ENCODE measurements around the gene CDH22.

Gene CDH22

GRCh38 chr20:46250772-46251171 lies 57.5 kb downstream of the CDH22 start:
- H3K27ac ChIP-seq: no peak overlapping the region
- peaks cover 100% of the 10 kb centered on the region for H3K27me3 ChIP-seq
- TF ChIP-seq CTCF (IDR thresholded peaks at IDR 0.05): no peak
- H3K36me3 ChIP-seq: no peaks in the 10 kb centered on the region
- no peaks in the 10 kb centered on the region for H3K9me3 ChIP-seq
- H3K4me1 ChIP-seq (ENCODE audit: control insufficient read depth in 1 of 2, insufficient read depth in 1 of 2, low read depth in 1 of 2, low read length in 1 of 2): no peaks in the 10 kb centered on the region
- no peak overlapping the region for H3K4me3 ChIP-seq (ENCODE audit: low read depth in 1 of 2, low read length in 1 of 2)

DNA sequence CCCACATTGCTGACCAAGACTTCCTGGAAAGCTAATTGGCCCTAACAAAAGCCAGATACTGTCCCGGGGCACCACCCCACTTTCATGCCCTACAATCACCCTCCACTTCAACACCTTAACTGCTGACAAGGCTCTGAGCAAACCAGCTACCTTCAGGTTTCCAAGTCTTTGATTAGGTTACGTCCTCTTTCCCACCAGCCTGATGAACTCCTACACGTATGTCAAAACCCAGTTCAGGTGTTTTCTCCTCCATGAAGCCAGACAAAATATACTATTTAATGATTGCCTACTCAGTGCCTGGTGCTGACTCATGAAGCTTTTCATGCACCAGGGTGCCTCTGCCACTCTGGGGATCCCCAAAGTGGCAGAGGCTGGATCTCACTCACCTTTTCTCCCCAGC lies 58.6 kb downstream of the CDH22 start:
- no peak overlapping the region for H3K27ac ChIP-seq
- no peaks in the 10 kb centered on the region for H3K4me1 ChIP-seq (ENCODE audit: control insufficient read depth in 1 of 2, insufficient read depth in 1 of 2, low read depth in 1 of 2, low read length in 1 of 2)
- no peak overlapping the region for H3K4me3 ChIP-seq (ENCODE audit: low read depth in 1 of 2, low read length in 1 of 2)
- H3K27me3 ChIP-seq: peaks cover 100% of the 10 kb centered on the region
- H3K36me3 ChIP-seq: no peaks in the 10 kb centered on the region
- H3K9me3 ChIP-seq: no peaks in the 10 kb centered on the region
- no peak for TF ChIP-seq CTCF (IDR thresholded peaks at IDR 0.05)

DNA sequence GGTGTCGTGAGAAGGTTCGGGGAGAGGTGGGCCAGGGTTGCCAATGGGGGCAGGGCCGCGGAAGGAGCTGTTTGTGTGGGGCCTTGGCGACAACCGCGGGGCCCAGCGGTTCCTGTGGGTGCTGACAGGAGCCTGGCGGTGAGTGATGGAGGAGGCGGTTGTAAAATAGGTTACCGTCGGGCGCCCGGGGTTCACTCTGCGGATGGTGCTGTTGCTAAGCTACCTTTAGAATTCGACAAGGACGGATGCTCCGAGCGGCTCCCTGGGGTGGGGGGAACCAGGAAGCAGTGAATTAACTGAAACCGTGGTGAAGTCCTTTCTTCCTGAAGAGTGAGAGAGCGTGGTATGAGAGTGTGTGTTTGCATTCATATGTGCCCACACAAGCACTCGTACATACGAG lies 61.7 kb downstream of the CDH22 start:
- Histone ChIP-seq H3K27ac (no peak overlapping the region), H3K27me3 (peaks cover 87% of the 10 kb centered on the region), H3K4me3 (ENCODE audit: low read depth in 1 of 2, low read length in 1 of 2) (no peak overlapping the region), H3K36me3 (no peaks in the 10 kb centered on the region), H3K9me3 (no peaks in the 10 kb centered on the region), H3K4me1 (ENCODE audit: control insufficient read depth in 1 of 2, insufficient read depth in 1 of 2, low read depth in 1 of 2, low read length in 1 of 2) (no peaks in the 10 kb centered on the region)
- no peak for TF ChIP-seq CTCF (IDR thresholded peaks at IDR 0.05)

DNA sequence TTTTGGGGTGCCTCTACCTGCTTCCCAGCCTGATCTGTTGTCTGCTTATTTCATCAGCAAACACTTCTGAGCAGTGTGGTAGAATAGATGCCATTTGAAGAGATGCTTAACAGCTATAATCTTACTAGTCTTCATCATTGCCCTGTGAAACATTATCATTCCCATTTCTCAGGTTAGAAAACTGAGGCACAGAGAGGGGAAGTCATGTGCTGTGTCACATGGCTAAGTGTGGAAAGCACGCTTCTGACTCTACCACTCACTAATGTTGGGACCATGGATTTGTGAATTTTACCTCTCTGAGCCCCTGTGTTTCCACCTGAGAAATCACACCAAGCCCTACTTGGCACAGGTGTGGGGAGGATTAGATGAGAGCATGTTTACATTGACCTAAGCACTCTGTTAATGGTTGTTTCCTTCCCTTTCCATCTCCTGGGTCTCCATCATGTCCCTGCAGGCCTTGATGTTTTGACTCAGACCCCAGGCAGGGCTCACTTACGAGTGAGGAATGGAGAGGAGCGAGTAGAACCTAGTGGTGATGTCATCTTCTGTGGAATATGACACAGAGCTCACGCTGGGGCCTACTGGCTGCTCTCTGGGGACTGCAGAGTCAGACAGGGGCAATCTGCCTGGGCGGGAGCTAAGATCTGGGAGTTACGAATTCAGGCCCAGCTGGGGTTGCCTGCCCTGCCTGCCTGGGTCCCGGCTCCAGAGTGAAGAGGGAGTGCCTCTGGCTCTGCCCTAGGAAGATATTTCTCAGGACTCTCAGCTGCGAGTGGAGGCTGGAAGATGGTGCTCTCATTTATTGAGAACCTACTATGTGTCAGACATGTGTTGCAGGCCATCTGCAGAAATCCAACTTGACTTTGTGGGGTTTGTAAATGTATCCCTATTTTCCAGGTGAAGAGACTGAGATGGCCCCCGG lies 64.3 kb downstream of the CDH22 start:
- Histone ChIP-seq H3K4me1 (ENCODE audit: control insufficient read depth in 1 of 2, insufficient read depth in 1 of 2, low read depth in 1 of 2, low read length in 1 of 2) (no peaks in the 10 kb centered on the region), H3K27ac (no peak overlapping the region), H3K4me3 (ENCODE audit: low read depth in 1 of 2, low read length in 1 of 2) (no peak overlapping the region), H3K36me3 (no peaks in the 10 kb centered on the region), H3K9me3 (no peaks in the 10 kb centered on the region), H3K27me3 (peaks cover 75% of the 10 kb centered on the region)
- TF ChIP-seq CTCF (IDR thresholded peaks at IDR 0.05): no peak

- no peaks in the 10 kb centered on the region for H3K36me3 ChIP-seq
- no peak overlapping the region for H3K4me3 ChIP-seq (ENCODE audit: low read depth in 1 of 2, low read length in 1 of 2)
- no peaks in the 10 kb centered on the region for H3K9me3 ChIP-seq
- no peak overlapping the region for H3K27ac ChIP-seq
- H3K27me3 ChIP-seq: peaks cover 75% of the 10 kb centered on the region
- H3K4me1 ChIP-seq (ENCODE audit: control insufficient read depth in 1 of 2, insufficient read depth in 1 of 2, low read depth in 1 of 2, low read length in 1 of 2): no peaks in the 10 kb centered on the region
- no peak for TF ChIP-seq CTCF (IDR thresholded peaks at IDR 0.05)
Measured at GRCh38 chr20:46242390-46242789, 65.9 kb downstream of the CDH22 start.

All from neutrophil (primary cell).